HepG2 (cell line): ENCODE results near the gene FAM234B. TPM values are rescaled to one million over a fixed set of nuclear protein-coding genes. Genes with fewer than 3 reads are reported as not detected.
A peak's percentile ranks its signal among the peaks of the same experiment; 100 is the strongest.

ENCODE experiments used
- ATAC-seq: fragments of 200-7000 bp; cut with Tn5 transposase; 3 replicates; pipeline ENCODE4 v1.9.1; 2020; ENCODE audit warnings: mild to moderate bottlenecking, moderate library complexity
- BruUV-seq: library from RNA; stranded (reverse); fragments of 400-500 nt; replicated peaks from 2 replicates; lab custom pipeline; 2021; lab: Mats Ljungman, UMichigan
- CTCF ChIA-PET: fragments of 300-600 bp; formaldehyde crosslinking; extraction: SDS; loops from one replicate; lab custom pipeline; 2021; ENCODE audit warnings: low total read pairs, inconsistent platforms, low intra/inter-chr PET ratio; lab: Yijun Ruan, JAX
- POLR2A ChIA-PET: fragments of 350-600 bp; sonication (Branson Sonifier 250); formaldehyde crosslinking; loops from one replicate; lab custom pipeline; 2020; ENCODE audit warnings: antibody characterized with exemption, inconsistent platforms; lab: Yijun Ruan, JAX
- DNase-seq: peaks from one replicate; pipeline ENCODE4 v3.0.0-alpha.2; 2015; ENCODE audit warnings: low spot score
- FAIRE-seq: peaks from 3 replicates; lab custom pipeline; 2011; peaks lifted over from hg19 to GRCh38; lab: Jason Lieb, UNC
- H2AFZ ChIP-seq: one replicate; pipeline ENCODE4 v1.6.1; 2011; ENCODE audit warnings: low read length, inconsistent platforms
- H3K27ac ChIP-seq: fragments of 300-600 bp; 3 replicates; pipeline ENCODE4 v1.8.0; 2011; ENCODE audit warnings: mixed run types, mild to moderate bottlenecking, mixed read lengths, low read length, inconsistent platforms; ENCODE audit not compliant: insufficient read depth; ENCODE audit errors: extremely low read length
- H3K27me3 ChIP-seq, 2 experiments: fragments of 200-600 bp in 1 of 2; 2 replicates in 1 of 2; 3 replicates in 1 of 2; pipeline versions ENCODE4 v1.6.0 to v1.8.0; 2011; ENCODE audit warnings: low read length in 2 of 2, mild to moderate bottlenecking in 2 of 2, moderate library complexity in 2 of 2, inconsistent platforms in 1 of 2; ENCODE audit not compliant: insufficient read depth in 2 of 2, control insufficient read depth in 1 of 2
- H3K36me3 ChIP-seq, 2 experiments: fragments of 200-600 bp in 1 of 2; replicated peaks in 1 of 2; 2 replicates in 1 of 2; 3 replicates in 1 of 2; pipeline versions ENCODE4 v1.5.1 to v1.8.0; 2011; ENCODE audit warnings: low read length in 2 of 2, inconsistent platforms in 1 of 2; ENCODE audit not compliant: insufficient read depth in 2 of 2, control insufficient read depth in 1 of 2
- H3K4me1 ChIP-seq: 2 replicates; pipeline ENCODE4 v1.5.1; 2012; ENCODE audit warnings: low read length, inconsistent platforms; ENCODE audit not compliant: insufficient read depth
- H3K4me2 ChIP-seq: 2 replicates; pipeline ENCODE4 v1.6.0; 2011; ENCODE audit warnings: low read depth, low read length, inconsistent platforms
- H3K4me3 ChIP-seq, 3 experiments: fragments of 200-600 bp in 1 of 3; sonication (generic), shearing (Covaris generic) in 1 of 3; replicated peaks in 1 of 3; 2 replicates each; pipeline ENCODE4 v1.5.1; 2011 to 2016; ENCODE audit warnings: low read length in 3 of 3, inconsistent platforms in 2 of 3, low read depth in 2 of 3, mild to moderate bottlenecking in 2 of 3, control low read depth in 1 of 3, mixed read lengths in 1 of 3; ENCODE audit not compliant: insufficient read depth in 1 of 3
- H3K79me2 ChIP-seq: one replicate; pipeline ENCODE4 v1.6.1; 2011; ENCODE audit warnings: low read length, inconsistent platforms; ENCODE audit not compliant: insufficient read depth
- H3K9ac ChIP-seq: 2 replicates; pipeline ENCODE4 v1.6.0; 2011; ENCODE audit warnings: mild to moderate bottlenecking, low read depth, low read length, inconsistent platforms; ENCODE audit not compliant: insufficient read depth
- H3K9me3 ChIP-seq: 2 replicates; pipeline ENCODE4 v1.5.1; 2012; ENCODE audit warnings: mild to moderate bottlenecking, low read length
- H4K20me1 ChIP-seq: 2 replicates; pipeline ENCODE4 v1.6.0; 2011; ENCODE audit warnings: inconsistent platforms, mild to moderate bottlenecking, low read length, moderate library complexity; ENCODE audit not compliant: insufficient read depth
- AKAP8 ChIP-seq: sonication (generic); formaldehyde crosslinking; IDR thresholded peaks from 2 replicates; pipeline ENCODE4 v1.5.1; 2020; ENCODE audit warnings: mild to moderate bottlenecking, missing genetic modification reagents
- ARID5B ChIP-seq: IDR thresholded peaks from 2 replicates; pipeline ENCODE4 v1.4.0; 2020; ENCODE audit warnings: mild to moderate bottlenecking, missing genetic modification reagents
- FOXA1 ChIP-seq, 2 experiments: fragments of 450-650 bp in 1 of 2; sonication (generic) in 1 of 2; formaldehyde crosslinking in 1 of 2; IDR thresholded peaks; 2 replicates each; pipeline versions ENCODE4 v1.4.0 to v1.6.1; 2016 to 2020; ENCODE audit warnings: missing genetic modification reagents in 1 of 2
- FOXA3 ChIP-seq: IDR thresholded peaks from 2 replicates; pipeline ENCODE4 v1.6.1; 2016; ENCODE audit warnings: missing genetic modification reagents, missing compliant biosample characterization
- ONECUT2 ChIP-seq: sonication (generic); formaldehyde crosslinking; IDR thresholded peaks from 2 replicates; pipeline ENCODE4 v1.4.0; 2020; ENCODE audit warnings: missing genetic modification reagents
- SAP130 ChIP-seq: IDR thresholded peaks from 2 replicates; pipeline ENCODE4 v1.6.1; 2016; ENCODE audit warnings: low read depth
- WGBS: methylation state at CpG from one replicate; pipeline ENCODE4 v1.1.6; 2017; ENCODE audit warnings: low lambda C conversion rate; 5-methylcytosine and 5-hydroxymethylcytosine counted together
- in situ Hi-C: cut with HindIII; loops from 2 replicates; pipeline ENCODE4 v1.10.0; 2017; ENCODE audit warnings: low pct_unique_long_range_greater_than_20kb; ENCODE audit not compliant: extremely low pct_ligation_motif_present
- intact Hi-C: fragments of 100-400 bp; cut with micrococcal nuclease; formaldehyde crosslinking; loops from one replicate; pipeline ENCODE4 v1.10.0; 2022; ENCODE audit not compliant: unreplicated experiment
- polyA plus RNA-seq, 8 experiments: library from polyadenylated mRNA; depleted of rRNA in 3 of 8; stranded (reverse) in 7 of 8; unstranded in 1 of 8; fragments of >200 nt; fragmentation: Illumina TruSeq in 4 of 8; extraction: Trizol in 4 of 8; gene quantifications; 2 replicates each; pipeline versions ENCODE4 v1.2.1 to v1.2.3, GENCODE V29; 2011 to 2016; ENCODE audit warnings: low read depth in 4 of 8, missing spikeins in 1 of 8, mixed read lengths in 1 of 8; ENCODE audit not compliant: insufficient read depth in 1 of 8
- total RNA-seq, 5 experiments: library from RNA; depleted of rRNA; stranded (reverse); fragments of >200 nt; fragmentation: Illumina TruSeq; extraction: Trizol; gene quantifications; 2 replicates each; pipeline ENCODE4 v1.2.3, GENCODE V29; 2016; ENCODE audit warnings: low read depth in 1 of 5

FAM234B gene
- total and polyA plus RNA-seq, 2 of the 13 experiments (the other 11 are each of a cell fraction or from before 2014, with no cell fraction given) = 7.8 to 13.8 TPM

GRCh38 chr12:13127444-13127843 lies 83.3 kb downstream of the FAM234B start:
- Histone ChIP-seq H3K27ac (no peak overlapping the region), H3K9me3 (no peaks in the 10 kb centered on the region), H3K27me3 (peaks cover 2 to 25% of the 10 kb centered on the region in 2 experiments; a peak in 2 of 5 replicates), H3K4me3 (no peak overlapping the region), H3K4me1 (no peaks in the 10 kb centered on the region), H3K36me3 (no peaks in the 10 kb centered on the region), H3K79me2 (no peaks in the 10 kb centered on the region), H2AFZ (no peak overlapping the region), H3K9ac (no peak overlapping the region), H3K4me2 (no peak overlapping the region), H4K20me1 (no peaks in the 10 kb centered on the region; the same call in 1 of the 2 replicates)
- ATAC-seq = peak; percentile 43; the same call in 2 of the 3 replicates
- POLR2A ChIA-PET = no interaction called here
- no TSS peak for BruUV-seq
- no peak for FAIRE-seq
- in situ Hi-C loops (no loop called here), intact Hi-C loops (no loop called here)
- peak; percentile 15 for DNase-seq
- CTCF ChIA-PET = no interaction called here
- peak; percentile 63 for TF ChIP-seq FOXA3 (CRISPR knock-in tag)
- TF ChIP-seq FOXA1 (IDR thresholded peaks at IDR 0.05) = peak; percentile 25; the same call in 1 of the 2 replicates
- no peak for TF ChIP-seq FOXA1 (CRISPR knock-in tag; IDR thresholded peaks at IDR 0.05)
- TF ChIP-seq AKAP8 (CRISPR knock-in tag) = no peak
- peak; percentile 37; the same call in 1 of the 2 replicates for TF ChIP-seq ARID5B
- 0 out of 2 replicates have a peak, but pooled peaks have one; percentile 11 for TF ChIP-seq SAP130
- no peak for TF ChIP-seq ONECUT2 (CRISPR knock-in tag)
- WGBS = 25% methylated on average over 4 of the region's 5 CpGs
